GM10248 (cell line): ENCODE measurements around the gene C2CD3.
"Not testable (repeated sequence)": the region's sequence is repeated elsewhere in the genome, so short reads cannot be mapped to it uniquely, and the experiment has no call there.

Experiments used
- CTCF ChIA-PET: fragments of 300-600 bp; sonication (Branson Sonifier 250); formaldehyde crosslinking; extraction: SDS; loops from one replicate; lab custom pipeline; 2021; ENCODE audit warnings: antibody characterized with exemption; lab: Yijun Ruan, JAX
- POLR2A ChIA-PET: fragments of 350-650 bp; sonication (Branson Sonifier 250); formaldehyde crosslinking; extraction: SDS; loops from one replicate; lab custom pipeline; 2020; ENCODE audit warnings: antibody characterized with exemption; lab: Yijun Ruan, JAX
- DNase-seq: peaks from one replicate; pipeline ENCODE4 v3.0.0; 2012; ENCODE audit errors: extremely low spot score
- CTCF ChIP-seq: IDR thresholded peaks from 2 replicates; pipeline ENCODE4 v1.5.1; 2012; ENCODE audit warnings: mild to moderate bottlenecking, low read depth; ENCODE audit errors: extremely low read depth, missing control alignments, control extremely low read depth

C2CD3 gene

GRCh38 chr11:74092425-74092824 lies 78.4 kb downstream of the C2CD3 start:
- POLR2A ChIA-PET = no interaction called here
- TF ChIP-seq CTCF = no peak
- no peak for DNase-seq
- CTCF ChIA-PET = interaction anchor here (1.1 kb wide), 1 partner anchor 11 kb away, joined by 3 read pairs; no protein-coding TSS in a partner anchor

- TF ChIP-seq CTCF = no peak
- ChIA-PET POLR2A (no interaction called here), CTCF (no interaction called here)
- no peak for DNase-seq
Measured at GRCh38 chr11:74091549-74091948, 79.3 kb downstream of the C2CD3 start.

- DNase-seq = no peak
- ChIA-PET POLR2A (no interaction called here), CTCF (no interaction called here)
- TF ChIP-seq CTCF = no peak
Measured at GRCh38 chr11:74090701-74091100, 80.1 kb downstream of the C2CD3 start.

- DNase-seq = no peak
- ChIA-PET POLR2A (no interaction called here), CTCF (interaction anchor here (1.0 kb wide), 1 partner anchor 12 kb away, joined by 4 read pairs; no protein-coding TSS in a partner anchor)
- no peak for TF ChIP-seq CTCF
Measured at GRCh38 chr11:74086242-74086884, 84.4 kb downstream of the C2CD3 start.

GRCh38 chr11:74085542-74085892 lies 85.3 kb downstream of the C2CD3 start:
- no peak for TF ChIP-seq CTCF
- ChIA-PET POLR2A (no interaction called here), CTCF (no interaction called here)
- DNase-seq = no peak

- DNase-seq = no peak
- POLR2A ChIA-PET = no interaction called here
- CTCF ChIA-PET = no interaction called here
- no peak for TF ChIP-seq CTCF
Measured at GRCh38 chr11:74084796-74085541, 85.8 kb downstream of the C2CD3 start.

- DNase-seq, CTCF ChIA-PET: not testable (repeated sequence)
- POLR2A ChIA-PET = interaction anchor here (0.6 kb wide), 2 partner anchors 87 to 103 kb away, joined by 3 to 4 read pairs; partner anchors contain the start of gene C2CD3
Measured at GRCh38 chr11:74083927-74084326, 86.9 kb downstream of the C2CD3 start.
